GM11168 (cell line): ENCODE results near the gene TAMALIN.

Experiments used
- in situ Hi-C: fragments of 300-500 bp; cut with MboI; formaldehyde crosslinking; loops from one replicate; pipeline ENCODE4 v1.12.0; 2022; ENCODE audit warnings: low sequenced_read_pairs; ENCODE audit not compliant: unreplicated experiment

The TAMALIN gene

GRCh38 chr12:52010692-52011601 lies 4.2 kb downstream of the TAMALIN start:
- in situ Hi-C loops, result no loop called here

DNA sequence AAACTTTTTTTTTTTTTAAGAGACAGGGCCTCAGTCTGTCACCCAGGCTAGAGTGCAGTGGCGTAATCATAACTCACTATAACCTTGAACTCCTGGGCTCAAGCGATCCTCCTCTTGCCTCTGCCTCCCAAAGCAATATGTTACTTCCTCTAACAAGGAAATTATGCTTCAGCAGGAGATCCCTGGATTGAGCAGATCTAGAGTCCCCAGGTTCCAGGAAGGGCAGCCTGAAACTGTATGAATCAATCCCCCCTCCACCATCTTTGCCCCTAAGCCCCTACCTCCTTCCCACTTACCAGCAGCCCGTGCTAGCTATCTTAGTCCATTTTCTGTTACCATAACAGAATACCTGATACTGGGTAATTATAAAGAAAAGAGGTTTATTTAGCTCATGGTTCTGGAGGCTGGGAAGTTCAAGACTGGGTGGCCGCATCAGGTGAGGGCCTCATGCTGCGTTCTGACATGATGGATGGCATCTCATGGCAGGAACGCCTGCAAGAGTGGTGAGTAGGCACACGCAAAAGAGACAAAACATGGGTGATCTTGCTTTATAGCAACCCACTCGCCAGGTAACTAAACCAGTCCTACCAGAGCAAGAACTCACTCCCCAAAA lies 5.0 kb downstream of the TAMALIN start:
- in situ Hi-C loops, result no loop called here

DNA sequence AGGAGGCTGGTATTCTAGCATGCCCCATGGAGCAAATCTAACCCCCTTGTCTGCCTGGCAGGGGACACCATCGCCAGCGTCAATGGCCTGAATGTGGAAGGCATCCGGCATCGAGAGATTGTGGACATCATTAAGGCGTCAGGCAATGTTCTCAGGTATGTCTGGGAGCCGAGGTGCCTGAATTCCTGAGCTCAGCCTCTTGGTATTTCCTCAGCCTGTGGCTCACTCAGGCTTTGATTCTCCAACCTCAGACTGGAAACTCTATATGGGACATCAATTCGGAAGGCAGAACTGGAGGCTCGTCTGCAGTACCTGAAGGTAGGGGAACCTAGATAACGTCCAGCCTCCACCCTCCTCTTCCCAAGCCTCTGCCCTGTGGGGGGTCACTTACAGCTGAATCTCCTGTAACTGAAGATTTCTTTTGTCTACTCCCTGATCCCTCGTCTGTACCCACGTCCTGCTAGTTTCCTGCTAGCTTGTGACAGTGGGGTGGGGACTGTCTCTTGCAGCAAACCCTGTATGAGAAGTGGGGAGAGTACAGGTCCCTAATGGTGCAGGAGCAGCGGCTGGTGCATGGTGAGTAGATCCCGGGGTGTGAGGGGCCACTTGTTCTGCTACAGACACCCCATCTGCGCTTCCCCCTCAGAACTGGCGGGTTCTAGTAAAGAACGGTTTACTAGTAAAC lies 7.0 kb downstream of the TAMALIN start:
- in situ Hi-C loops, result no loop called here

- in situ Hi-C loops, result no loop called here
These were observed 8.1 kb downstream of the TAMALIN start for GRCh38 chr12:52014567-52015530.

DNA sequence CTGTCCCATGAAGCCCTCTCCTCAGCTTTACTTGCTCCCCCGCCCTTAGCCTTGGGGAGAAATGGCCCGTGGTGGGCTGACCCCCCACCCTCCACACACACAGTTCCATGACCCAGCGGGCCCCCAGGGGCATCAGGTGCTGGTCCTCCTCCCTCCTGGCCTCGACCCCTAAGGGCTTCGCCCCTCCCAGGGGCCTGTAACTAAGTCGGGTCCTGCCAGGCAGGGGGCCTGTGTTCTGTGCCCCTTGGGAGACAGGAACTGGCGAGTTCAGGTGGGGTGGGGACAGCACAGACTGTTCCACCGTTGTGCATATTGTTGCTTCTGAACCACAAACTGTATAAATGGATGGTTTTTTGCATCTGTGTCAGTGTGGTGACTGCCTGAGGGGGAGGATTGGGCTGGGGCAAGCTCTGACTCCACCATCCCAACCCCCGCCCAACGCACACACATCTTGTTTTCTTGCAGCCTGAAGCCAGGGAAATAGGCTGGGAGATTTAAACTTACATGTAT lies 8.8 kb downstream of the TAMALIN start:
- in situ Hi-C loops, result no loop called here

DNA sequence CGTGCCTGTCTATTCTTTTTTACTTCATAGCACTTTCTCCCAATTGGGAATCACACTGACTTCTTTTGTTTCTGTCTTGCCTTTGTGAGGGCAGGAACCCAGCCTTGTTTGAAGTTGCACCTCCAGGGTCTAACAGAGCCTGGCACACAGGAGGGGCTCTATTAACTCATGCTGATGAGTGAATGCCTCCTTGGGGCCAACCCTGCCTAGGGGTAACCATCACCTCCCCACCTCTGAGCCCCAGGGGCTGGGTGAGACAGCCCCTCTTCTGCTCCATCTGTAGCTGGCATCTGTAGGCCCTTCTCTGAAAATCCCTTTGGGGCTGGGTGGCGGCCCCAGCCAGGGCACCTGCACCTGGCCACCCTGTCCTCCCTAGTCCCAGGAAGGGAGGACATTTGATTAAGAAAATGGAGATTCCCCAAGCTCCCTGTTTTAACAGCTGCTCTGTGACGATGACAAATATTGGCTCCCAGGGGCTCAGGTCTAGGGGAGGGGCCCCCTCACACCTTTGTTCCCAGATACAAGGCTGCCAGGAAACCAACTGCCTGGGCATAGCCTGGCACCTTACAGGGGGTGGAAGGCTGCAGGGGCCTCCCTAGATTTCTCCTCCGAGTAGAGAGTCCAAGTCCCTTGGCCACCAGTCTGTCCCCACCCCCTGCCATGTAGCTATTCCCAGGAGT lies 11.8 kb downstream of the TAMALIN start:
- in situ Hi-C loops, result no loop called here

GRCh38 chr12:52019113-52019770 lies 12.5 kb downstream of the TAMALIN start:
- in situ Hi-C loops, result no loop called here

DNA sequence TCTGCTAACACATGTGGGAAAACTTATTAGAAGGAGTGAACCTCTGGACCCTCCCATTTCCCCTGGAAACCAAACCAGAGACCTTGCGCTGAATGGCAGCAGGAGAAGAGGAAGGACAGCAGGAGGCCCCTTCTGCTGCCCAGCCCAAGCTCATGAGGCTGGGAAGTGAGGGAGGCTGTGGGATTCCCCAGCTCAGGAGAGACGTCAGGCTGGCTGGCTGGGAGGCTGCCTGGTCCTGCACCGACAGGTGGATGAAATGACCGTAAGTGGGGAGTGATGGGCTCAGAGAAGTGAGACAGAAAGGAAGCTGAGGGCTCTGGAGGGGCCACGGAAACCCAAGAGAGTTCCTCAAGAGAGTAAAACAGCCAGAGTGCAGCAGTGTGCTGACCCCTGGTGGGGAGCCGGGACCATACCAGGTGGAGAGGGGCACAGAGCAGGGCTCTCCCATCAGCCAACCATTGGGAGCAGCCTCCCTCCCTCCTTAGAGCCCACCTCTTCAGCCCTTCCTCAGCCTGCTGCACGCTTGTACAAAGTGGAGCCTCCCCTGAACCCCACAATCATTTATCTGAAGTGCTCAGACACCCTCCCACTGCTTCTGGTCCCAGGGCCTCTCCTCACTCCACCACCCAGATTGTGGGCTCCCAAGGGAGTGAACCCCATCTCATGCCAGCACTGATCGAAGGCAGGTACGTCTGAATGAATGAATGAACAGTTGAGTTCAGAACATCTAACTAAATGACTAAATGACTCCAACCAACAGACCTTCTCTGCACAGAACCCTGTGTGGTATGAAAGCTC lies 14.0 kb downstream of the TAMALIN start:
- in situ Hi-C loops, result no loop called here

GRCh38 chr12:52022841-52023181 lies 16.1 kb downstream of the TAMALIN start:
- in situ Hi-C loops, result no loop called here

DNA sequence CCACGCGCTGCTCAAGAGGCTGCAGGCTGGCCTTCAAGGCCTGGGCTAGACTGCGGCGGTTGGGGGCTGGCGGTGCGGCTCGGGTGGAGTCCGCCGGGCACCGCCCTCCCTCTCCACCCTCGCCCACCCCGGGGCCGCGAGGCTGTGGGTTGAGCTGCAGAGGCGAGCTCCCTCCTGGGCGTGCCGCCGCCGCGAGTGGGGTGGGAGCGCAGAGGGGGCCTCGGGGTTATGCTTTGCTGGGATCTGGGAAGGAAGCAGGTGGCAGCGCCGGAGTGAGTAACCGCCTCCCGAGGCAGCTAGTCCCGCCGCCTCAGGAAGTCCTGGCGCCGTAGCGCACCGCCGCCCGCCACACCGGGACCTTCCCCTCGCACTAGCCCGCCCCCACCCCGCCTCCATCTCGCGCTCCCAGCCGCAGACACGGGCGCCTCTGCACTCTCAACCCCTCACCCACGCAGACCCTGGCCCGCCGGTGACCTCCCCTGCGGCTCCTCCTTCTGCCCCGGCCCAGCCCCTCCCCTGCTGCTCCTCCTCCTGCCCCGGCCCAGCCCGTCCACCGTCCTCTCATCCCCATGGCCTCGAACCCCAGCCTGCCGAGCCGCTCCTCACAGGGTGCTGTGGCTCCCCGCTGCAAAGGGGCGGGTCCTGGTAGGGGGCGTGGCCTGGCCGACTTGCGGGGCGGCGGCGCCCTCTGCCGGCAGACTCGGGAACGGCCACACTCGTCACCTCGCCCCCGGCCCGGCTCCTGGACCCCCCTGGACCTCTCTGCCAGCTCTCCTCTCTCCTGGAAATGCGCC lies 16.6 kb downstream of the TAMALIN start:
- in situ Hi-C loops, result no loop called here

DNA sequence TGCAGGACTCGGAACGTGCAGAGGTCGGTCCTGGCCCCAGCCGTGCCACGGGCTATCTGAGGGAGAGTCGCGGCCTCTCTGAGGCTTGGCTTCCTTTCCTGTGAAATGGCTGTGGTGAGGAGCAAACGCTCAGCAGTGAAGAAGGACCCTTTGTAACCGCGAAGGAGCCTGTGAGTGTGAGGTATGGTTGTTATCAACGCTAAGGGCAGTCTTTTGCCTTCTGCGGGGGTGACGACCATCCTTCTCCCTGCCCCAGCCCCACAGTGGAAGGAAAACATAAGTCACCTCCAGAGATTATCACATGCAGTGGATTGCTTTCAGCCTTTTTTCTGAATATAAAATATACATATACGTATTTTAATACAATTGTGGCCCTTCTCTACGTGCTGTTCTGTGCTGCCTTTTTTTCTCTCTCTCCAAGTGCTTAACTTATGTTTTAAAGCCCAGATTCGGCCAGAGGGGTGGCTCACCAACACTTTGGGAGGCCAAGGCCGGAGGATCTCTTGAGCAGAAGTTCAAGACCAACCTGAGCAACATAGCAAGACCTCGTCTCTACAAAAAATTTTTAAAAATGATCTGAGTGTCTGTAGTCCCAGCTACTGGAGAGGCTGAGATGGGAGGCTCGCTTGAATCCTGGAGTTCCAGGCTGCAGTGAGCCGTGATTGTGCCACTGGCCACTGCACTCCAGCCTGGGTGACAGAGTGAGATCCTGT lies 17.4 kb downstream of the TAMALIN start:
- in situ Hi-C loops, result no loop called here

GRCh38 chr12:52024845-52025230 lies 18.1 kb downstream of the TAMALIN start:
- in situ Hi-C loops, result no loop called here

- in situ Hi-C loops, result no loop called here
These were observed 19.5 kb downstream of the TAMALIN start for GRCh38 chr12:52026263-52026662.

DNA sequence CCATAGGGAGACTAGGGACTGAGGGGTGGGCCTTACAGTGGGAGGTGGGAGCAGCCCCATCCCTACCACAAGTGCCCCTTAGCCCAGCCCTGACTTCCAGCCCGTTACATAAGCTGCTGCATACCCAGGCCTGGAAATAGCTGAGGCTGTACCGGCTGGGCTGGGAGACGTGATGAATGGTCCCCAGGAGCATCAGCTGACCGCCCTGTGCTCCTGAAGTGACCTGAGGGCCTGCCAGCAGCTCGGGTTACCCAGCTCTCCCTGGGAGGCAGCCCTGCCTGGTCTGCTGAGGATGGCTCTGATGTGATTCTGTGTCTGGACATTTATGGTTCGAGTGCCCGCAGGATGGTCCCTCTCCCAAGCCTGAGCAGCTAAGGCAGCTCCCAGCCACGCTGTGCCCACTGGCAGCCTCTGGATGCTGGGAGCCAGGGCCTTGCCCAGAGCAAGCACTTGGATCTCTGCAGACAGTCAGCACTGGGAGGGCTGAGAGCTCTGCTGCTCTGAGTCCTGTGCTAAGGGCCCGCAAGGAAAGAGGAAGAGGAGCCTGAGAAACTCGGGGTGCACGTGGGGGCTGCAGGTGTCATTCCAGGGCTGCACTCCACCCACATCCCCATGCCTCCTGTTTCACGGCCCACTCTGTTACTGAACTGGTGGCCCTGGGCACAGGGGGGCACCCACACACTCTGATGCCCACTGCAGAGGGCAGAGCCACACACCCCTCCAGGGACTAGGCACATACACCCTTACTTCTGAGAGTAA lies 20.5 kb downstream of the TAMALIN start:
- in situ Hi-C loops, result no loop called here

DNA sequence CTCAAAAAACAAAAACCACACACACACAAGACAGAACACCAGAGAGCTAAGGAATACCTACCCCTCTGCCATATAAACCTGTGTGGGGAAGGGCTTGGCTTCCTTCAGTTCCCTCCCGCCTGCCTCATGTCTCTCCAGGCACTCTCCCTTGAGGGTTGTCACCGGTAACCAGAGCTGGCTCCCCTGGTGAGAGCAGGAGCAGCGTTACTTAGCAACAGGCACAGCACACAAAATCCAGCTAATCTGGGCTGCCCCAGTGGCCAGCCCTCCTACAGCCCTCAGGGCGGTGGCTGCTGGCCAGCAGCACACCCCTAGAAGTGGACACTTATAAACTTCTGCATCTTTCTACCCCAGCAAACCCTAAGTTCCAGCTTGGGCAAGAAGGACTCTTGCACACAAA lies 22.9 kb downstream of the TAMALIN start:
- in situ Hi-C loops, result loop anchor here (5.0 kb wide), 1 partner anchor 38 kb away; the partner anchor contains the start of gene ATG101

GRCh38 chr12:52032446-52032803 lies 25.7 kb downstream of the TAMALIN start:
- in situ Hi-C loops, result loop anchor here (5.0 kb wide), 1 partner anchor 35 kb away; the partner anchor contains the start of gene ATG101
